Dermis blood vessel endothelial cell (primary cell): ENCODE measurements around the gene ZDHHC14. TPM values are rescaled to one million over a fixed set of nuclear protein-coding genes. Genes with fewer than 3 reads are reported as not detected.
A peak's percentile ranks its signal among the peaks of the same experiment; 100 is the strongest.

Experiments
- DNase-seq: peaks from one replicate; pipeline ENCODE4 v3.0.0; 2010
- total RNA-seq: library from RNA; depleted of rRNA; stranded (reverse); fragments of >200 nt; gene quantifications from 2 replicates; pipeline ENCODE4 v1.2.3, GENCODE V29; 2014

The ZDHHC14 gene
- total RNA-seq, 1 donor from 2014 or later, result 32.8 TPM

DNA sequence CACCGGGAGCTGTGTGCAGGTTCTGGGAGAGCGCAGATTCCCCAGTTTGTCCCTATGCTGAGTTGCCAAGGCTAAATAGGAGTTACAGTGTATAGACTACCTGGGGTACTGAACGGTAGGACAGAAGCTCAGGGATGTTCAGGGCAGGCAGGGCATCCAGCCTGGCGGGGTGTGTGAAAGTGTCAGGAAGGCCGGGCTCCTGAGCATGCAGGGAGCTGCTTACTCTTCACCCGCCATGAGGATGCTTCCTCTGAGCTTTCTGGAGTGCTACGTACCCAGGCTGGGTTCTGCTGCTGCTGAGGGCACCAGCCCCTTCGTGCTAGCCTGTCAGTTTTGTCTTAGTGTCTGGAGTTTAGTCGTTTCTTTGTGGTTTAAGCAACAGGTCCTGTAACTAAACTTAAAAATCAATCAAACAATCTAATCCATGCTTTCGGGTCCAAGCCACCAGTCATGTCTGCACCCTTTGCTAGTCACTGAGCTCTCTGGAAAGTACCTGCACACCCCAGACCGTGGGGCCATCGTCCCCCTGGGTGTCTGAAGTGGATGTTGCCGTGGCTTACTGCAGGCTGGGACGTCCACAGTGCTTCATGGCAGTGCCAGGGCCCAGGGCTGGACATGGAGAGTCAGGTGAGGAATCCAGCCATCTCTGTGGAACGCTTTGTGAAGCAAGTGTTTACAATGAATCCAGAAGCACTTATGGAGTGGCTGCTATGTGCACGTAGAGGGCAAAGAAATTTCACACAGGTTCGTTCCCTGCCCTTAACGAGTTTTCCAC, 221.7 kb downstream of the ZDHHC14 start:
- DNase-seq, result no peak

GRCh38 chr6:157603314-157603940, 222.4 kb downstream of the ZDHHC14 start:
- no peak for DNase-seq

DNA sequence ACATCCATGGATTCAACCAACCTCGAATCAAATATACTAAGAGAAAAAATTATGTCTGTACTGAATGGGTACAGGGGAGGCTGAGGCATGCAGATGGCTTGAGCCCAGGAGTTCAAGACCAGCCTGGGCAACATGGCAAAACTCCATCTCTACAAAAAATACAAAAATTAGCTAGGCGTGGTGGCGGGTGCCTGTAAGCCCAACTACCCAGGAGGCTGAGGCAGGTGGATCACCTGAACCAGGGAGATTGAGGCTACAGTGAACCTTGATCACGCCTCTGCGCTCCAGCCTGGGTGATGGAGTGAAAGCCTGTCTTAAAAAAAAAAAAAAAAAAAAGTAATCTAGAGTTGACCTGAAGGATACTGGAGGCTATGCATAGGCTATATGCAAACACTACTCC, 223.0 kb downstream of the ZDHHC14 start:
- no peak for DNase-seq

- DNase-seq, result no peak
Observed at GRCh38 chr6:157604816-157605215, 223.8 kb downstream of the ZDHHC14 start.

GRCh38 chr6:157605484-157605883, 224.5 kb downstream of the ZDHHC14 start:
- no peak for DNase-seq

- no peak for DNase-seq
Observed at GRCh38 chr6:157606516-157606915, 225.5 kb downstream of the ZDHHC14 start.

- DNase-seq, result no peak
Observed at GRCh38 chr6:157607317-157608109, 226.5 kb downstream of the ZDHHC14 start.

GRCh38 chr6:157608221-157609075, 227.5 kb downstream of the ZDHHC14 start:
- no peak for DNase-seq

GRCh38 chr6:157609117-157609516, 228.1 kb downstream of the ZDHHC14 start:
- DNase-seq, result no peak

DNA sequence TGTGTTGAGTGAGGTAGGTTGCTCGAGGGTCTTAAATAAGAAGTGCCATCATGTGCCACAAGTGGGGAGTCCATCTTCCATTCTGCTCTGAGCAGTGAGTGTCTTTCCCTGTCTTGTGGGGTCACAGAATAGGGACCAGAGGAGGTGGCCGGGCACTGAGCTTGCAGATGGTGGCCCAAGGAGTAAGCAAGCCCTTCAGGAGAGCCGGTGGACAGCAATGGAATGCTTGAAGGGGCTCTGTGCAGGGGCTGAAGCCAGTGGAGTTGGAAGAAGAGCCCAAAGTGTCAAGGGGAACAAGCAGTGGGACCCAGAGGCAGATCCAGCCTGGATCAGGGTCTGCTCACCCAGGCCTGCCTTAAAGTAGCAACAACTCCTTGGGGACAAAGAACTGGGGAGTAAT, 228.6 kb downstream of the ZDHHC14 start:
- DNase-seq, result no peak

DNA sequence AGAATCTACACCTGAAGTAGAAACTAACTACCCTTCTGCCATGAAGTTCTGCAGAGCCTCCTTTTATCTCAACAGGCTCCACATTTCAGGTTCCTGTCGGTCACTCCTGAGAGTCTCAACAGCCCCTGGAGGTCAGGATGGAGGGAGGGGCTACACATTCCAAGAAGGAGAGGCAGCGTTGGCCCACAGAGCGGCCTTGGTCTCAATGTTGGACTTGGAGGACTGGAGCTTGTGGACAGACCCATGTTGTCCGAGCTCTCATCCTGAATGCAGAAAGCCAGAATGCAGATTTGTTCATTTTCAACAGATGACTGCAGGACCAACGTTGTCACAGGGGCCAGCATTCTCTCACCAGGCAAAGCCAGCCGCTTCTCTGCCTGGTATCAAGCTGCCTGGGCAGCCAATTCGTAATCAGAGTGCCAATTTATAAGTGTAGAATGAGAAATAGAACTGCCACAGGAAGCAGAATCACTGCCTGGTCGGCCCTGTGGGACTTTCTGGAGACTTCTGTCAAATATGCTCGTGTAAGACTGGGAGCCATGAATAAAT, 229.5 kb downstream of the ZDHHC14 start:
- no peak for DNase-seq

DNA sequence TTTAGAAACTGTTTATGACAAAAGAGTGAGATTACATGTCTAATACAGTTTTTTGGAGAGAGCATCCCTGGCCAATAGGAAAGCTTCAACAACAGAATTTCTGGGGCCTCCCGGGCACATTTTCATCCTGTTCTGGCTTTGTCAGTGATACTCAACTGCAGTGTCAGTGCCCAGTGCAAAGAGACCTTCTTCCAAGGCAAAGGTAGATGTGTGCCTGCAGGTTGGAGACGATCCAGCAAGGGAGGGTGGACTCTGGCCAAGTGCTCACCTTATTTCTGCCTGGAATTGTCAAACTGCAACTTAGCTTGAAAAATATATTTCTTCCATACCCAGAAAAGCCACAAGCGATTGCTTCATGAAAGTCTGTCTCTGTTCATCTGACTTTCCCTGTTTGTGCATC, 230.4 kb downstream of the ZDHHC14 start:
- no peak for DNase-seq

- DNase-seq, result peak; percentile 85
Observed at GRCh38 chr6:157613011-157613522, 232.1 kb downstream of the ZDHHC14 start.

DNA sequence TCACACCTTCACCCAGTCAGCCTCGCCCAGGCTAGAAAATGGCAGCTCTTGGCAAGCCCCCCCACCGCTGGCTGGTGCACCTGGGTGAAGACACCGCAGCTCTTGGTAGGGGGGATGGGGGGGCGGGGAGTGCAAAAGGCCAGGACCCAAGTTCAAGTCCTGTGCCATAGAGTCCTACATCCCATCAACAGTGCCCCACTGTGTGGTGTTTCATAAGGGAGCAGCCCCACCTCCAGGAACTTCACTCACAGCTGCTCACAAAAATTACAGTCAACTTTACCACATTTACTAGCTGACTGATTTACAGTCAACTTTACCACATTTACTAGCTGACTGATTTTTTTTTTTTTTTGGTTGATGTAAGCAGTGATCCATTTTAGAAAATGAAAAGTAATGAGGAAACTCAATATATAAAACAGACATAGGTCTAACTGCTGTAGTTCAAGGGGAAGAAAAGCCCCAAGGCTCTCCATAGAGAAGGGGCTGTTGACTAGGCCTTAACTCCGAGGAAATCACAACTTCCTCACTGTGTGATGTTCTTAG, 233.1 kb downstream of the ZDHHC14 start:
- DNase-seq, result no peak

GRCh38 chr6:157615420-157615769, 234.4 kb downstream of the ZDHHC14 start:
- peak; percentile 51 for DNase-seq

DNA sequence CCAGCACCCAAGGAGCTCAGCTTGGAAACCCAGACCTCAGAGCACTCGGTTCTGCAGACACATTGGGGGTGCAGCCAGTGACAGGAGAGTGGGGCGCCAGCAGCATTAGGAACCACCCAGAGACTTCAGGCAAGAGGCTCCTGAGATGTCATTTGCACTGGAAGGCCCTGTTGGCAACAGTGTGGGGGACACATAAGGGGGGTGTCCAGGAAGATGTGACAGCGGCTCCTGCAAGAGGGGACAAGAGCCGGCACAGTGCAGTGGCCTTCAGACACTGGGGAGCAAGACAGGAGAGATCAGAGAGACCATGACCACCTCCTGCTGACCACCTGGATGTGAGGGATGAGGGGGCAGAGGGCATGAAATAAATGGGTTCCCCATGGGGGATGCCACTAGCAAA, 235.0 kb downstream of the ZDHHC14 start:
- DNase-seq, result no peak

DNA sequence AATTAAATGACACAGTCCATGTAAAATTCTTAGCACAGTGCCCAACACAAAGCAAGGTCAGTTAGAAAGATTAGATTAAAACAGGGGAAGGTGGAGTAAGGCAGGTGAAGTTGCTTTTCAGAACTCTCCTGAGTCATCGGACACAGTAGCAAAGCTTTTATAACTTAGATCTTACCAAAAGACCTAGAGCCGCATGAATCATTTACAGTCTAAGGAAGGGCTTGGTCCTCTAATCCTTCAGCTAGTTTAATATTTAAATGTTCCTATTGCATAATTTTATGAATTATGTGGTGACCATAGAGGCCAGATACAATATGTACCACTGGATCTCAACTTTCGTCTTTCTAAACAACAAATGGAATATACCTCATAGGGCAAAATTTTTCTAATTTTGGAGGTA, 240.0 kb downstream of the ZDHHC14 start:
- no peak for DNase-seq

DNA sequence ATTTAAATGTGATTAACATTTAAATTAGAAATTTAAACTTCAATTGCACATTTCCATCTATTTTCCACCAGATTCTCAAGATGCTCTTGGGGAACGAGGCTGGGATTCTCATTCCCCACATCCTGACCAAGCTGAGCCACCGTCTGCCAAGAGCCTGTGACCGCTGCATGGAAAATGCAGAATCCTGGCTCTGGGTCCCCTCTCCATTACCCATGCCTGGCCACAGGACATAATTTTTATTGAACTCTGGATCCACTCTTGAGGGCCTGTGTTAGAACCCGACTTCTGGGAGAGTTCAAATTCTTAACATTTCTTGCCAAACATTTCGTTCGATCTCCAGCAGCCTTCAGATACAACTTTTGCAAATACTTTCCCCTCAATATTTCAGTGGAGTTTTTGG, 240.4 kb downstream of the ZDHHC14 start:
- no peak for DNase-seq

DNA sequence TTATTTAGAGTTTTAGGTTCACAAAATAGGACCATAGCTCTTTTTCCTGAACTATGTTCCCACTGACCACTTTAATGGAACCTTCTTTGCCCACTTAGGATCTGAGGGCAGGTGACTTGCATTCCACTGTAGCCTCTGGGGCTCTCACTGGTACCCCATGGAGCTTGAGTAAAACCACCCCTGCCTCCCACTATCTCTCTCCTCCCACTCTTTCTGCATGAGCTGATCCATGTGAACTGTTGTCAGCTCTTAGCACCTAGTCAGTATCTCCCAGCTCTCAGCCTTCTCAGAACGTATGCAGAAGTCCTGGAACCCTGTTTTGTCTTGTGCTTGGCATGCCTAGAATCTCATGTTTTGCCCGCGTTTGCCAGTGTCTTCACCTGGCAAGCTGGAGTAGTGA, 241.4 kb downstream of the ZDHHC14 start:
- no peak for DNase-seq

DNA sequence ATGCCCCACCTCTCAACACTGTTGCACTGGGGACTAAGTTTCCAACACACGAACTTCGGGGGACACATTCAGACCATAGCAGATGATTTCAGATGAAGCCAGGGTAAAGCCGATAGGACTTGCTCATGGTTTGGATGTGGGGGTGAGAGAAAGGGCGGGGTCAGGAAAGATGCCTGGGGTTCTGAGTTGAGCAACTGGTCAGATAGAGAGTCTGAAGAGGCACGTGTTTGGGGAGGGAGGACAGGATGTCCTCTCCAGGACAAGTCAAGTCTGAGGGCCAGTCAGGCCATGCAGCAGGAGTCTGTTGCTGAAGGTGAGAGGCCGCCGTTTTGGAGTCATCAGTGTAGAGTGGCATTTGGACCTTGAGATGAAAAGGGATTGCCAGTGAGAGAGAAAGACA, 244.1 kb downstream of the ZDHHC14 start:
- DNase-seq, result no peak

- DNase-seq, result no peak
Observed at GRCh38 chr6:157625764-157626163, 244.8 kb downstream of the ZDHHC14 start.
